Umbilical cord (tissue), 1 donor: ENCODE data around the gene ZNF329. TPM values are rescaled to one million over a fixed set of nuclear protein-coding genes. Genes with fewer than 3 reads are reported as not detected.

Source experiments
- total RNA-seq: library from RNA; depleted of rRNA; stranded (reverse); fragments of >200 nt; gene quantifications from one replicate; pipeline ENCODE4 v1.2.3, GENCODE V29; 2014; ENCODE audit warnings: low replicate concordance; ENCODE audit not compliant: insufficient read depth

Gene ZNF329
- total RNA-seq, 1 donor from 2014 or later, result 11.8 TPM

Other genes with a start within 250 kb of the ZNF329 start
- 29.1 TPM for gene ZNF417, start 234.2 kb downstream of the ZNF329 start, total RNA-seq
- 21.2 TPM for gene ZNF418, start 215.4 kb downstream of the ZNF329 start, total RNA-seq
- gene ZNF256, start 203.1 kb downstream of the ZNF329 start, total RNA-seq, result 14.0 TPM
- gene C19orf18, start 176.3 kb downstream of the ZNF329 start, total RNA-seq, result not detected
- 64.8 TPM for gene ZNF606, start 148.0 kb downstream of the ZNF329 start, total RNA-seq
- gene ZSCAN1, start 116.8 kb downstream of the ZNF329 start, total RNA-seq, result 0.24 TPM
- 8.9 TPM for gene ZNF135, start 91.5 kb downstream of the ZNF329 start, total RNA-seq
- 46.2 TPM for gene ZSCAN18, start 52.6 kb downstream of the ZNF329 start, total RNA-seq
- 14.7 TPM for gene ZNF274, start 32.3 kb upstream of the ZNF329 start, total RNA-seq
- 29.6 TPM for gene ZNF544, start 78.1 kb upstream of the ZNF329 start, total RNA-seq
- gene ZNF8, start 128.2 kb upstream of the ZNF329 start, total RNA-seq, result 5.3 TPM
- gene ERVK3-1, start 154.6 kb upstream of the ZNF329 start, total RNA-seq, result 43.3 TPM
- gene ZSCAN22, start 176.2 kb upstream of the ZNF329 start, total RNA-seq, result 2.9 TPM
- gene A1BG, start 202.7 kb upstream of the ZNF329 start, total RNA-seq, result 4.1 TPM
- 1.7 TPM for gene ZNF497, start 212.0 kb upstream of the ZNF329 start, total RNA-seq
- 3.4 TPM for gene ZNF837, start 230.2 kb upstream of the ZNF329 start, total RNA-seq
- gene RPS5, start 236.5 kb upstream of the ZNF329 start, total RNA-seq, result 1,414 TPM
- gene RNF225, start 244.9 kb upstream of the ZNF329 start, total RNA-seq, result 0.72 TPM